Measurements from ENCODE around the gene MANEAL. TPM values are rescaled to one million over a fixed set of nuclear protein-coding genes. Genes with fewer than 3 reads are reported as not detected.

Gene MANEAL
- total RNA-seq, 3 donors from 2014 or later (not counting 1 experiment from before 2014, with no cell fraction given), result 1.6 to 3.8 (median 2.4) TPM

DNA sequence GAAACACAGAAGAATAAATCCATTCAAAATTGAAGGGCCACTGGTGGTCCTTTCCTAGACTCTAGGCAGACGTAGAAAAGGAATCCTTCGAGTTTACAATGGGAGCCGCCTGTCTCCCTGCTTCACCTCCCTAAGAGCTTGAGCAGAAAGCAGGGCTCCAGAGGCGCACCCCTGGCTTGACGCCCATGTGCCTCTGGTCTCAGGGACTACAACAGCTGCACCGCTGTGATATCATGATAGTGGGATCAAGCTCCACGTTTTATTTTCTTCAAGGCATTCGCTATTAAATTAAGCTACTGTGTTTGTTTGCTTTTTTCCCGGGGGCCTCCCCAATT is 13.5 kb downstream of the MANEAL start:
- no peaks in the 10 kb centered on the region for H3K27me3 Mint-ChIP-seq (ENCODE audit: low read depth in 2 of 2)
- no peaks in the 10 kb centered on the region for H3K9me3 Mint-ChIP-seq
- peaks cover 34% of the 10 kb centered on the region for H3K36me3 ChIP-seq (ENCODE audit: control insufficient read depth, insufficient read depth, low read length)
- DNase-seq (no peak), ATAC-seq (no peak)
- TF ChIP-seq, protein P1, sequence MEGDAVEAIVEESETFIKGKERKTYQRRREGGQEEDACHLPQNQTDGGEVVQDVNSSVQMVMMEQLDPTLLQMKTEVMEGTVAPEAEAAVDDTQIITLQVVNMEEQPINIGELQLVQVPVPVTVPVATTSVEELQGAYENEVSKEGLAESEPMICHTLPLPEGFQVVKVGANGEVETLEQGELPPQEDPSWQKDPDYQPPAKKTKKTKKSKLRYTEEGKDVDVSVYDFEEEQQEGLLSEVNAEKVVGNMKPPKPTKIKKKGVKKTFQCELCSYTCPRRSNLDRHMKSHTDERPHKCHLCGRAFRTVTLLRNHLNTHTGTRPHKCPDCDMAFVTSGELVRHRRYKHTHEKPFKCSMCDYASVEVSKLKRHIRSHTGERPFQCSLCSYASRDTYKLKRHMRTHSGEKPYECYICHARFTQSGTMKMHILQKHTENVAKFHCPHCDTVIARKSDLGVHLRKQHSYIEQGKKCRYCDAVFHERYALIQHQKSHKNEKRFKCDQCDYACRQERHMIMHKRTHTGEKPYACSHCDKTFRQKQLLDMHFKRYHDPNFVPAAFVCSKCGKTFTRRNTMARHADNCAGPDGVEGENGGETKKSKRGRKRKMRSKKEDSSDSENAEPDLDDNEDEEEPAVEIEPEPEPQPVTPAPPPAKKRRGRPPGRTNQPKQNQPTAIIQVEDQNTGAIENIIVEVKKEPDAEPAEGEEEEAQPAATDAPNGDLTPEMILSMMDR (IDR thresholded peaks at IDR 0.05), result no peak
- 17% methylated on average over 9 of the region's 9 CpGs for WGBS (ENCODE audit: insufficient coverage)
- H3K27ac Mint-ChIP-seq, result peak overlapping the region; percentile 91 to 98
- peak overlapping the region; percentile 75 for H3K27ac ChIP-seq (ENCODE audit: low read length)
- H3K36me3 Mint-ChIP-seq, result peaks cover 12% of the 10 kb centered on the region
- no peaks in the 10 kb centered on the region for H3K27me3 ChIP-seq (ENCODE audit: control insufficient read depth, insufficient read depth, low read length)
- H3K4me3 Mint-ChIP-seq, result peak overlapping the region; percentile 86
- H3K4me1 Mint-ChIP-seq, result peaks cover 27 to 32% of the 10 kb centered on the region in 2 donors
- H3K9me3 ChIP-seq (ENCODE audit: control insufficient read depth, insufficient read depth, low read length), result no peaks in the 10 kb centered on the region
- H3K4me3 ChIP-seq (ENCODE audit: low read length), result peak overlapping the region; percentile 79
- intact Hi-C loops (cut with micrococcal nuclease), result no loop called here
- peaks cover 20% of the 10 kb centered on the region for H3K4me1 ChIP-seq (ENCODE audit: control insufficient read depth, insufficient read depth, low read length)

DNA sequence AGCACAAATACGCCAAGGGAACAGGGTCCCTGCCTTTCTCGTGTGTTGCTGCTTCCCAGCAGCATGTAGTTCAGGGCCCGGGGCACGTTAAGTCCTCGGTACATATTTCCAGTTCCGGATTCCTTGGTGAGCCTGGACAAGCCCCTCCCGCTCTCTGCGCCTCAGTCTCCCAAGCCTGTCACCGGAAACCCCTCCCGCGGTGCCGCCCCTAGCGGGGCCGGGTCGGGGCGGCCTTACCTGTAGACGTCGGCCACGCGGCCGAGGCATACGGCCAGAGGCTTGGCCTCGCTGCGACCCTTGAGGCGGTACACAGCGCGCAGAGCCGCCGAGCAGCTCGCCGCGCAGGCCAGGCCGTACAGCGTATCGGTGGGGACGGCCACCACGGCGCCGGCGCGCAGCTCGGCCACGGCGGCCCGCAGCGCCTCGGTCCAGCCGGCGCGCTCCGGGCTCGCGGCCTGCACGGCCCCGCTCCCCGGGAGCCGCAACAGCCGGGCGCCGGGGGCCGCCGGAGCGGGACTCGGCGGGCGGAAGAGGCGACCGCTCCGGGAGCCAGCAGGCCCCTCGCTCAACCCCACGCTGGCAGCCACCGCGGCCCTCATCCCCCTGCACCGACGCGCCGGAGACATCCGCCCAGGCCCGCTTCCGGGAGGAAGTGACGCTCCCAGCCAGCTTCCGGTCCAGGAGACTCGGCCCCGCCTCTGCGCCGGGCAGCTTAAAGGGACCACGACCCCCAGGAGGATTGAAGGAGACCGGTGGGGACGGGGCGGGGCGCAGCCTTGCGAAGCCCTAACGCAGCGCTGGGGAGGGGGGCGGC is 14.1 kb downstream of the MANEAL start, which contains the start of the genes C1orf122 and YRDC:
Gene C1orf122 (plus strand): TSS at position 236 of the 814 bp plus-strand sequence. CDS start 615 bp downstream, outside the sequence.
Gene YRDC (minus strand): TSS at position 654 of the 814 bp plus-strand sequence. CDS start 28 bp downstream, at position 626.
- WGBS (ENCODE audit: insufficient coverage), result under 1% methylated on average over 95 of the region's 95 CpGs

DNA sequence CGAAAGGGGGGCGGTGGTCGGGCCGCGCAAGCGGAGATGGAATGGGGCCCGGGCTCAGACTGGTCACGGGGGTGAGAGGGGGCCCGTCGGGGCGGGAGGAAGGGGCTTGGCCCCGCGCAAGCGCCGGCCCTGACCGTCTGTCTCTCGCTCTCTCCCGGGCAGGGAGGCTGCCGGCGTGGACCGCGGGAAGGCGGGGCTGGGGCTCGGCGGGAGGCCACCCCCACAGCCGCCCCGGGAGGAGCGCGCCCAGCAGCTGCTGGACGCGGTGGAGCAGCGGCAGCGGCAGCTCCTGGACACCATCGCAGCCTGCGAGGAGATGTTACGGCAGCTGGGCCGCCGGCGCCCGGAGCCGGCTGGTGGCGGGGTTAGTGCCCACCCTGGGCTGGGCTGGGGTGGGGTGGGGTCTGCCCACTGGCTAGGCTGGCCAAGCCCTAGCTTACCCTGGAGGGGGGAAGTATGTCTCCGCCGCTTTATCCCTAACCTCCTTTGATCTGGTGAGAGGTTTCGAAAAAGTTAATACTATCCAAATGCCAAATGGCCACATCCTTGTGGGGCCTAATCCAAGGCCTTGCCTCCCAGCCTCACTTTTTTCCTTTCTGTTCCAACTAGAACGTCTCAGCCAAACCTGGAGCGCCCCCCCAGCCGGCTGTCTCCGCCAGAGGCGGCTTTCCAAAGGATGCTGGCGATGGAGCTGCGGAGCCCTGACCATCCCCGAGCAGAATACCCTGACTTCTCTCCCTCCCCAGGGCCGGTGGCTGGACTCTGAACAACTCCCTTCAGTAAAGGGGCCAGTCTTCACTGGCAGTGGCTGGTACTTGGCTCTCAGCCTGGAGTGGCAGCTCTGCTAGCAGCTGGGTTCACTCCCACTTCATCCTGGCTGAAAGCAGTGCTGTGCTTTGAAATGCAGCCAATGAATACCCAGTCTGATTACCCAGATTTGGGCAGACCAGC is 15.0 kb downstream of the MANEAL start:
- H3K36me3 ChIP-seq (ENCODE audit: control insufficient read depth, insufficient read depth, low read length), result peaks cover 23% of the 10 kb centered on the region
- H3K27me3 Mint-ChIP-seq (ENCODE audit: low read depth in 2 of 2), result no peaks in the 10 kb centered on the region

More for the DNA sequence above, 14.1 kb downstream of the MANEAL start, which contains the start of the genes C1orf122 and YRDC:
- H3K9me3 ChIP-seq (ENCODE audit: control insufficient read depth, insufficient read depth, low read length), result no peaks in the 10 kb centered on the region
- H3K27me3 ChIP-seq (ENCODE audit: control insufficient read depth, insufficient read depth, low read length), result no peaks in the 10 kb centered on the region
- DNase-seq (peak; percentile 87 to 94), ATAC-seq (peak; percentile 90 to 96 (median 92))
- peak within 1 kb of the TSS; percentile 79 for H3K4me3 ChIP-seq (ENCODE audit: low read length)
- H3K36me3 ChIP-seq (ENCODE audit: control insufficient read depth, insufficient read depth, low read length), result peaks cover 29% of the 10 kb centered on the region
- H3K27ac ChIP-seq (ENCODE audit: low read length), result peak within 1 kb of the TSS; percentile 79
- intact Hi-C loops (cut with micrococcal nuclease), result no loop called here
- H3K9me3 Mint-ChIP-seq, result no peaks in the 10 kb centered on the region
- H3K27me3 Mint-ChIP-seq (ENCODE audit: low read depth in 2 of 2), result no peaks in the 10 kb centered on the region
- peaks cover 7% of the 10 kb centered on the region for H3K36me3 Mint-ChIP-seq
- H3K4me3 Mint-ChIP-seq, result peak within 1 kb of the TSS; percentile 98
- peaks cover 24 to 28% of the 10 kb centered on the region in 2 donors for H3K4me1 Mint-ChIP-seq
- TF ChIP-seq, protein P1 (IDR thresholded peaks at IDR 0.05), result no peak
- peaks cover 20% of the 10 kb centered on the region for H3K4me1 ChIP-seq (ENCODE audit: control insufficient read depth, insufficient read depth, low read length)
- peak within 1 kb of the TSS; percentile 91 to 98 for H3K27ac Mint-ChIP-seq

More for the DNA sequence above, 15.0 kb downstream of the MANEAL start:
- Histone ChIP-seq H3K27me3 (ENCODE audit: control insufficient read depth, insufficient read depth, low read length) (no peaks in the 10 kb centered on the region), H3K9me3 (ENCODE audit: control insufficient read depth, insufficient read depth, low read length) (no peaks in the 10 kb centered on the region), H3K4me3 (ENCODE audit: low read length) (peak overlapping the region; percentile 79), H3K27ac (ENCODE audit: low read length) (peak overlapping the region; percentile 79), H3K4me1 (ENCODE audit: control insufficient read depth, insufficient read depth, low read length) (peaks cover 20% of the 10 kb centered on the region)
- Mint-ChIP-seq H3K4me3 (peak overlapping the region; percentile 98), H3K27ac (peak overlapping the region; percentile 91 to 98), H3K36me3 (peaks cover 5% of the 10 kb centered on the region), H3K4me1 (peaks cover 23 to 28% of the 10 kb centered on the region in 2 donors), H3K9me3 (no peaks in the 10 kb centered on the region)
- peak in 1 of 2 donors; percentile 58 for DNase-seq
- ATAC-seq, result peak; percentile 61 to 76 (median 62)
- intact Hi-C loops (cut with micrococcal nuclease), result no loop called here
- WGBS (ENCODE audit: insufficient coverage), result 9% methylated on average over 54 of the region's 54 CpGs
- TF ChIP-seq, protein P1 (IDR thresholded peaks at IDR 0.05), result no peak

Data from natural killer cell (primary cell).